Measurements from ENCODE around the gene MPI. TPM values are rescaled to one million over a fixed set of nuclear protein-coding genes. Genes with fewer than 3 reads are reported as not detected.
"Not testable (repeated sequence)": the region's sequence is repeated elsewhere in the genome, so short reads cannot be mapped to it uniquely, and the experiment has no call there.

MPI gene
- total RNA-seq, 2 experiments from 2014 or later = 55.2 to 56.1 TPM

DNA sequence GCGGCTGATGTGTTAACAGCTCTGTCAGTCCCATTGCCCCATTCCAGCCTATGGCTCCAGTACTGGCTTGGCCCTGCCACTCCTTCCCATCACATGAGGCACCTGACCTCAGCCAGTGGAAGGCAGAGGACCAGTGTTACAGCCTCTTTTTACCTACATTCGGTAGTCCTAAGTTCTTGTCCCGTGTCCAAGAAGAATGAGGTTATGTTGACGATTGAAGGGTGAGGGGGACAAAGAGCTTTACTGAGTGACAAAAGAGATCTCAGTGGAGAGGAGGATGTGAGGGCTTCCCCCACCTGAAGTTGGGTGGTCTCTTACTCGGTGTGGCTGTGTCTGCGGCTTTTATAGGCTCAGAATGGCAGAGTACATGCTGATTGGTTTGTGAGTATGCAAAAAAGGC is 7.3 kb upstream of the MPI start:
- Mint-ChIP-seq H3K4me3 (no peak overlapping the region), H3K9me3 (peaks cover 3% of the 10 kb centered on the region), H3K36me3 (ENCODE audit: low read depth) (no peaks in the 10 kb centered on the region), H3K27ac (no peak overlapping the region), H3K4me1 (ENCODE audit: low read depth) (peaks cover 1% of the 10 kb centered on the region), H3K27me3 (ENCODE audit: low read depth) (no peaks in the 10 kb centered on the region)
- intact Hi-C loops (cut with micrococcal nuclease) = no loop called here
- no peak for DNase-seq
- CTCF ChIA-PET = interaction anchor here (1.2 to 5.4 kb wide), 3 partner anchors 12 to 25 kb away, joined by 3 to 27 read pairs (median 7); no protein-coding TSS in a partner anchor

- H3K4me1 Mint-ChIP-seq (ENCODE audit: low read depth) = peaks cover 9% of the 10 kb centered on the region
- intact Hi-C loops (cut with micrococcal nuclease) = no loop called here
- no peak overlapping the region for H3K4me3 Mint-ChIP-seq
- H3K9me3 Mint-ChIP-seq = peaks cover 3% of the 10 kb centered on the region
- no peak overlapping the region for H3K27ac Mint-ChIP-seq
- CTCF ChIA-PET = interaction anchor here (1.8 kb wide), 1 partner anchor 17 kb away, joined by 11 read pairs; no protein-coding TSS in a partner anchor
- no peaks in the 10 kb centered on the region for H3K36me3 Mint-ChIP-seq (ENCODE audit: low read depth)
- H3K27me3 Mint-ChIP-seq (ENCODE audit: low read depth) = no peaks in the 10 kb centered on the region
- DNase-seq = no peak
These were observed 5.2 kb upstream of the MPI start for GRCh38 chr15:74884428-74885223.

- Mint-ChIP-seq H3K9me3 (peaks cover 3% of the 10 kb centered on the region), H3K36me3 (ENCODE audit: low read depth) (peaks cover 2% of the 10 kb centered on the region), H3K4me1 (ENCODE audit: low read depth) (peaks cover 11% of the 10 kb centered on the region), H3K4me3 (no peak overlapping the region), H3K27me3 (ENCODE audit: low read depth) (no peaks in the 10 kb centered on the region), H3K27ac (no peak overlapping the region)
- intact Hi-C loops (cut with micrococcal nuclease) = no loop called here
- DNase-seq = no peak
- CTCF ChIA-PET = interaction anchor here (0.6 to 1.8 kb wide), 3 partner anchors 17 to 251 kb away, joined by 3 to 11 read pairs (median 6); no protein-coding TSS in a partner anchor
These were observed 4.4 kb upstream of the MPI start for GRCh38 chr15:74885461-74885860.

DNA sequence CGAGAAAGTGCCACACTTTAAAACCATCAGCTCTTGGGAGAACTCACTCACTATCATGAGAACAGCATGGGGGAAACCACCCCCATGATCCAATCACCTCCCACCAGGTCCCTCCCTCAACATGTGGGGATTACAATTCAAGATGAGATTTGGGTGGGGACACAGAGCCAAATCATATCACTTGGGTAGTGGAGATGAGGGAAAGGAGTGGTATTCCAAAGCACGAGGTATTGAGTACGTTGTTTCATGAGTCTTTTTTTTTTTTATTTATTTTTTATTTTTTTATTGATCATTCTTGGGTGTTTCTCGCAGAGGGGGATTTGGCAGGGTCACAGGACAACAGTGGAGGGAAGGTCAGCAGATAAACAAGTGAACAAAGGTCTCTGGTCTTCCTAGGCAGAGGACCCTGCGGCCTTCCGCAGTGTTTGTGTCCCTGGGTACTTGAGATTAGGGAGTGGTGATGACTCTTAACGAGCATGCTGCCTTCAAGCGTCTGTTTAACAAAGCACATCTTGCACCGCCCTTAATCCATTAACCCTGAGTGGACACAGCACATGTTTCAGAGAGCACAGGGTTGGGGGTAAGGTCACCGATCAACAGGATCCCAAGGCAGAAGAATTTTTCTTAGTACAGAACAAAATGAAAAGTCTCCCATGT is 2.2 kb upstream of the MPI start:
- Mint-ChIP-seq H3K36me3 (ENCODE audit: low read depth) (peaks cover 15% of the 10 kb centered on the region), H3K4me1 (ENCODE audit: low read depth) (peaks cover 30% of the 10 kb centered on the region)
- H3K9me3 Mint-ChIP-seq; H3K4me3 Mint-ChIP-seq; intact Hi-C loops (cut with micrococcal nuclease); H3K27me3 Mint-ChIP-seq (ENCODE audit: low read depth); DNase-seq; H3K27ac Mint-ChIP-seq: not testable (repeated sequence)
- CTCF ChIA-PET = interaction anchor here (0.7 to 2.3 kb wide), 3 partner anchors 14 to 52 kb away, joined by 3 to 22 read pairs (median 4); no protein-coding TSS in a partner anchor

GRCh38 chr15:74888716-74889115 is 1.1 kb upstream of the MPI start:
- intact Hi-C loops (cut with micrococcal nuclease) = loop anchor here (1.0 kb wide), 2 partner anchors 15 to 50 kb away; partner anchors contain the start of genes COX5A and SCAMP2
- Mint-ChIP-seq H3K27ac (peak overlapping the region; percentile 92), H3K36me3 (ENCODE audit: low read depth) (peaks cover 24% of the 10 kb centered on the region), H3K9me3 (no peaks in the 10 kb centered on the region), H3K4me3 (peak overlapping the region; percentile 94), H3K4me1 (ENCODE audit: low read depth) (peaks cover 41% of the 10 kb centered on the region), H3K27me3 (ENCODE audit: low read depth) (no peaks in the 10 kb centered on the region)
- CTCF ChIA-PET = interaction anchor here (2.2 to 2.3 kb wide), 2 partner anchors 13 to 18 kb away, joined by 7 to 22 read pairs; partner anchors contain the start of gene FAM219B
- DNase-seq = no peak

- Mint-ChIP-seq H3K36me3 (ENCODE audit: low read depth) (peaks cover 26% of the 10 kb centered on the region), H3K4me1 (ENCODE audit: low read depth) (peaks cover 43% of the 10 kb centered on the region), H3K27ac (peak overlapping the region; percentile 92), H3K27me3 (ENCODE audit: low read depth) (no peaks in the 10 kb centered on the region), H3K4me3 (peak overlapping the region; percentile 94), H3K9me3 (no peaks in the 10 kb centered on the region)
- DNase-seq = peak; percentile 45
- intact Hi-C loops (cut with micrococcal nuclease) = loop anchor here (1.0 kb wide), 2 partner anchors 16 to 49 kb away; partner anchors contain the start of genes COX5A and SCAMP2
- CTCF ChIA-PET = interaction anchor here (2.2 to 2.3 kb wide), 2 partner anchors 12 to 17 kb away, joined by 7 to 22 read pairs; partner anchors contain the start of gene FAM219B
These were observed 406 bp upstream of the MPI start for GRCh38 chr15:74889390-74889882.

DNA sequence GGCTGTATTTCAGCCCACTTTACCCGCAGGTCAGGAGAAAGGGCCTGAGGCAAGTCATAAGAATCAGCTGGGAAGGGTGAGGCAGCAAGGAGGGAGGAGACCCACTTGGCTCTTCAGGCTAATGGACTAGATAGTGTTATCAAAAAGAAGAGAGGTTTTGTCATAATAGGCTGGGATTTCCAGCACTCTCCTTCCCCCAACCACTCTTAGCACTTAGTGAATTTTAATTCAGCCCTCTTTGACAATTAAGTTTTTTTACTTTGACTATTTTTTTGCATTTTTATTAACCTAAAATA is 771 bp downstream of the MPI start:
- H3K4me3 Mint-ChIP-seq = peak overlapping the region; percentile 94
- DNase-seq = no peak
- CTCF ChIA-PET = no interaction called here
- peaks cover 30% of the 10 kb centered on the region for H3K36me3 Mint-ChIP-seq (ENCODE audit: low read depth)
- peaks cover 43% of the 10 kb centered on the region for H3K4me1 Mint-ChIP-seq (ENCODE audit: low read depth)
- H3K27me3 Mint-ChIP-seq (ENCODE audit: low read depth) = no peaks in the 10 kb centered on the region
- no peaks in the 10 kb centered on the region for H3K9me3 Mint-ChIP-seq
- intact Hi-C loops (cut with micrococcal nuclease) = loop anchor here (1.0 to 2.0 kb wide), 2 partner anchors 16 to 47 kb away; partner anchors contain the start of genes FAM219B and ULK3
- H3K27ac Mint-ChIP-seq = peak overlapping the region; percentile 92

DNA sequence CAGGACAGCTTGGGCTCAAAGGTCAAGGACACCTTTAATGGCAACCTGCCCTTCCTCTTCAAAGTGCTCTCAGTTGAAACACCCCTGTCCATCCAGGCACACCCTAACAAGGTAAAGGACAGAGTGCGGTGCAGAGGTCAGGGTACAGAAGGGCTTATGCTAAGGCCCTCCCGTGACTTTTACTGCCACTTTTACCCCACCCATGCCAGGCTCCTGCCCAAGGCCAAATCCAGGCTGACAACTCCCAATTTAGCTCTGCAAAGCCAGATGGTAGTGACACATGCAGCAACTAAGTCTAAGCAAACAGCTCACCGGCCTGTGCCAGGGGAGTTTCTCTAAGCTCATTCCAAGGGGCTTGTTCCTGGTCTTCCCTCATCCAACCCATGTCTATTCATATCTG is 1.6 kb downstream of the MPI start:
- peak overlapping the region; percentile 47 for H3K27ac Mint-ChIP-seq
- no peaks in the 10 kb centered on the region for H3K27me3 Mint-ChIP-seq (ENCODE audit: low read depth)
- CTCF ChIA-PET = interaction anchor here (3.1 kb wide), 1 partner anchor 10 kb away, joined by 26 read pairs; no protein-coding TSS in a partner anchor
- H3K4me3 Mint-ChIP-seq = no peak overlapping the region
- no peak for DNase-seq
- H3K4me1 Mint-ChIP-seq (ENCODE audit: low read depth) = peaks cover 43% of the 10 kb centered on the region
- peaks cover 30% of the 10 kb centered on the region for H3K36me3 Mint-ChIP-seq (ENCODE audit: low read depth)
- no peaks in the 10 kb centered on the region for H3K9me3 Mint-ChIP-seq
- intact Hi-C loops (cut with micrococcal nuclease) = loop anchor here (2.0 kb wide), 1 partner anchor 15 kb away; the partner anchor contains the start of gene FAM219B

DNA sequence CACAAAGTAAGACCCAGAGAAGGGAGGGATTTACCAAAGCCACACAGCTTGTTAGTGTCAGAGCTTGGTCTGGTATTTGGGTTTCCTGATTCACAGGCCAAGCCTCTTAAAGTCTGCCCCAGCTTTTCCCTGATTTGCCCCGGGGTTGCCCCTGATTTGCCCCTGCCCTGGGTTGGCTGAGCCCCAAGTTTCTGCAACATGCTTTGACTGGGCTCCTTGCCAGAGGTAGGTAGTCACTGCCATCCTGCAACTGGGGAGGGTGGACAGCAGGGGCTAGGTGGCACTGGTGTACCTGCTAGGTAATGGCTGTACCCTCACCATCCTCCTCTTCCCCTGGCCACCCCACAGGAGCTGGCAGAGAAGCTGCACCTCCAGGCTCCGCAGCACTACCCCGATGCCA is 2.5 kb downstream of the MPI start:
- H3K36me3 Mint-ChIP-seq (ENCODE audit: low read depth) = peaks cover 34% of the 10 kb centered on the region
- peak; percentile 39 for DNase-seq
- no peaks in the 10 kb centered on the region for H3K27me3 Mint-ChIP-seq (ENCODE audit: low read depth)
- no peak overlapping the region for H3K4me3 Mint-ChIP-seq
- intact Hi-C loops (cut with micrococcal nuclease) = no loop called here
- no peaks in the 10 kb centered on the region for H3K9me3 Mint-ChIP-seq
- H3K4me1 Mint-ChIP-seq (ENCODE audit: low read depth) = peaks cover 42% of the 10 kb centered on the region
- peak overlapping the region; percentile 86 for H3K27ac Mint-ChIP-seq
- CTCF ChIA-PET = interaction anchor here (3.1 kb wide), 1 partner anchor 9 kb away, joined by 26 read pairs; no protein-coding TSS in a partner anchor

DNA sequence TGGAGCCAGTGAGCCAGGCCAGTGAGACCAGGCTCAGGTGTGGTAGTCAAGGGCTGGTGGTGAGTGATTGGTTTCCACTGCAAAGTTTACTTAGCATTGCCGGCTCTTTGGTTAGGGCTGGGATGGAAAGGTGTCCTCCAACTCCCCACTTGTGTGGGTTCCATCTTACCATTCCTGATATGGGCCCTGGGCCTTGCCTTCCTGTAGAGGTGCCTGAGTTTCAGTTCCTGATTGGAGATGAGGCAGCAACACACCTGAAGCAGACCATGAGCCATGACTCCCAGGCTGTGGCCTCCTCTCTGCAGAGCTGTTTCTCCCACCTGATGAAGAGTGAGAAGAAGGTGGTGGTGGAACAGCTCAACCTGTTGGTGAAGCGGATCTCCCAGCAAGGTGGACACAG is 3.1 kb downstream of the MPI start:
- H3K4me1 Mint-ChIP-seq (ENCODE audit: low read depth) = peaks cover 41% of the 10 kb centered on the region

GRCh38 chr15:74893627-74894026 is 3.8 kb downstream of the MPI start:
- H3K4me3 Mint-ChIP-seq = no peak overlapping the region
- peak overlapping the region; percentile 86 for H3K27ac Mint-ChIP-seq
- DNase-seq = peak; percentile 32
- intact Hi-C loops (cut with micrococcal nuclease) = no loop called here
- CTCF ChIA-PET = interaction anchor here (0.7 to 3.1 kb wide), 4 partner anchors 8 to 56 kb away, joined by 3 to 26 read pairs (median 7); no protein-coding TSS in a partner anchor
- H3K27me3 Mint-ChIP-seq (ENCODE audit: low read depth) = no peaks in the 10 kb centered on the region
- H3K9me3 Mint-ChIP-seq = no peaks in the 10 kb centered on the region
- peaks cover 34% of the 10 kb centered on the region for H3K36me3 Mint-ChIP-seq (ENCODE audit: low read depth)
- H3K4me1 Mint-ChIP-seq (ENCODE audit: low read depth) = peaks cover 41% of the 10 kb centered on the region

More for the DNA sequence above, 3.1 kb downstream of the MPI start:
- peak overlapping the region; percentile 86 for H3K27ac Mint-ChIP-seq
- intact Hi-C loops (cut with micrococcal nuclease) = no loop called here
- CTCF ChIA-PET = interaction anchor here (3.1 kb wide), 1 partner anchor 9 kb away, joined by 26 read pairs; no protein-coding TSS in a partner anchor
- peaks cover 34% of the 10 kb centered on the region for H3K36me3 Mint-ChIP-seq (ENCODE audit: low read depth)
- no peak for DNase-seq
- no peak overlapping the region for H3K4me3 Mint-ChIP-seq
- no peaks in the 10 kb centered on the region for H3K9me3 Mint-ChIP-seq
- no peaks in the 10 kb centered on the region for H3K27me3 Mint-ChIP-seq (ENCODE audit: low read depth)

GRCh38 chr15:74894383-74894782 is 4.5 kb downstream of the MPI start:
- CTCF ChIA-PET = interaction anchor here (0.6 to 2.9 kb wide), 5 partner anchors 9 to 83 kb away, joined by 3 to 10 read pairs (median 4); no protein-coding TSS in a partner anchor
- H3K27ac Mint-ChIP-seq; H3K4me3 Mint-ChIP-seq; H3K27me3 Mint-ChIP-seq (ENCODE audit: low read depth); intact Hi-C loops (cut with micrococcal nuclease); H3K9me3 Mint-ChIP-seq; DNase-seq: not testable (repeated sequence)
- Mint-ChIP-seq H3K4me1 (ENCODE audit: low read depth) (peaks cover 36% of the 10 kb centered on the region), H3K36me3 (ENCODE audit: low read depth) (peaks cover 36% of the 10 kb centered on the region)
